WI38 (cell line): ENCODE results near the gene PUS10.

ENCODE experiments used
- H3K4me3 ChIP-seq: 2 replicates; pipeline ENCODE4 v1.5.1; 2011; ENCODE audit warnings: low read depth, mild to moderate bottlenecking, control low read depth, low read length
- CTCF ChIP-seq: IDR thresholded peaks from 2 replicates; pipeline ENCODE4 v1.5.1; 2012; ENCODE audit warnings: low read depth, mild to moderate bottlenecking, control low read depth, low read length

PUS10 gene

GRCh38 chr2:61017556-61018317 is at the start of gene PUS10, which contains the start of gene PEX13:
Gene PUS10, minus strand, starts transcription at chr2:61018255. Its CDS starts 6,365 bp downstream, at chr2:61011890.
Gene PEX13, plus strand, starts transcription at chr2:61017720. Its CDS starts 40 bp downstream, at chr2:61017760.
- H3K4me3 ChIP-seq, result peak within 1 kb of the TSS; percentile 100
- TF ChIP-seq CTCF, result no peak

- TF ChIP-seq CTCF, result no peak
- peak within 1 kb of the TSS; percentile 80 for H3K4me3 ChIP-seq
Measured at GRCh38 chr2:61065714-61066709, 48.0 kb upstream of the PUS10 start, which contains the start of gene SANBR. Gene SANBR, plus strand, starts transcription at chr2:61065871. Its CDS starts 4,480 bp downstream, at chr2:61070351.

- TF ChIP-seq CTCF, result no peak
- no peak overlapping the region for H3K4me3 ChIP-seq
Measured at GRCh38 chr2:61059382-61059781, 41.3 kb upstream of the PUS10 start.

- no peak for TF ChIP-seq CTCF
- no peak overlapping the region for H3K4me3 ChIP-seq
Measured at GRCh38 chr2:61057562-61057961, 39.5 kb upstream of the PUS10 start.

GRCh38 chr2:61055557-61055956 is 37.5 kb upstream of the PUS10 start:
- H3K4me3 ChIP-seq, result no peak overlapping the region
- TF ChIP-seq CTCF, result no peak

- TF ChIP-seq CTCF, result no peak
- no peak overlapping the region for H3K4me3 ChIP-seq
Measured at GRCh38 chr2:61045999-61046398, 27.9 kb upstream of the PUS10 start.
